ENCODE results near the gene ETV5. TPM values are rescaled to one million over a fixed set of nuclear protein-coding genes. Genes with fewer than 3 reads are reported as not detected.

The ETV5 gene
- total and polyA plus RNA-seq, 2 donors from 2014 or later: 5.1 to 34.6 TPM

DNA sequence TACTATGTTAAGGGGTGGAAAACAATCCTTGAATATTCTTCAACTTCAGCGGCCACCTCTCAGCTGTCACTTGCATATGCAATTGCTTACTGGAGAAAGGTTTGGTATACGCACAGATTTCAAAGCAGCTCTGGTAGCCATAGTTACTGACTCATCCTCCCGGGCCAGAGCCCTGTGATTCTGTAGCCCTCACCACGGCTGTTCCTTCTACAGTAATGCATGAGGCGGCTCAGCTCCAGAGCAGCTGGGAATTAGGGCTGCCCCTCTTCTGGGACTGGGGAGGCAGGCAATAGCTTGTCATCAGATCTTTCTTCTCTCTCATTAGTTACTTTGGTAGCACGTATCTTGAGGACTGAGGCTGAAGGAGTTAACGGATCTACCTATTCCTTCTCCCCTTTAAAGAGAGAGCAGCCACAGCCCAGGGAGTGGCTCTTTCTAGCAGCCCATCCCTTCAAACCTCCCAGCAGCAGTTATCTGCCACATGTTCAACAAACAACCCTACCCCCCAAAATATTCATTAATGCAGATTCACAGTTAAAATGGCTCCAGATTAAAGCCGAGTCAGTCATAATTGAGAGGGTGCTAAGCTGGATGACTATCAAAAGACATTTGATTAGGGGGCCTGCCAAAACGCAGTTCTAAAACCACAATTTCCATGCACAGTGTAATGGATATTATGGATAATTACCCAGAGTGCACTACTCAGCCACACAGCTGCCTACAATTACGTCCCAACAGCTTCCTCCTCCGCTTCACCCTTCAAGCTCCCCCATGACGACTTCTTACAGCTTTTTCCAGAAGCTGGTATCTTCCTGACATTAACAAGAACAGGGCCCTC, 54.7 kb downstream of the ETV5 start:
- Histone ChIP-seq H3K9ac (ENCODE audit: low read length in 3 of 3) (no peak overlapping the region), H3K27me3 (ENCODE audit: control insufficient read depth, insufficient read depth, low read length) (no peaks in the 10 kb centered on the region), H3K27ac (ENCODE audit: low read depth in 2 of 2, low read length in 2 of 2) (no peak overlapping the region), H3K36me3 (ENCODE audit: control insufficient read depth in 2 of 3, insufficient read depth in 3 of 3, low read length in 3 of 3) (peaks cover 2 to 19% (median 15%) of the 10 kb centered on the region in 3 donors), H3K9me3 (ENCODE audit: control insufficient read depth in 2 of 3, insufficient read depth in 1 of 3, low read length in 3 of 3) (no peaks in the 10 kb centered on the region), H3K4me3 (ENCODE audit: low read length in 3 of 3) (no peak overlapping the region), H3K4me1 (ENCODE audit: control insufficient read depth in 2 of 3, insufficient read depth in 2 of 3, low read depth in 1 of 3, low read length in 3 of 3) (no peaks in the 10 kb centered on the region)
- no peak for FAIRE-seq
- DNase-seq: no peak
- intact Hi-C loops (cut with DNase I): no loop called here
- TF ChIP-seq, protein P1, sequence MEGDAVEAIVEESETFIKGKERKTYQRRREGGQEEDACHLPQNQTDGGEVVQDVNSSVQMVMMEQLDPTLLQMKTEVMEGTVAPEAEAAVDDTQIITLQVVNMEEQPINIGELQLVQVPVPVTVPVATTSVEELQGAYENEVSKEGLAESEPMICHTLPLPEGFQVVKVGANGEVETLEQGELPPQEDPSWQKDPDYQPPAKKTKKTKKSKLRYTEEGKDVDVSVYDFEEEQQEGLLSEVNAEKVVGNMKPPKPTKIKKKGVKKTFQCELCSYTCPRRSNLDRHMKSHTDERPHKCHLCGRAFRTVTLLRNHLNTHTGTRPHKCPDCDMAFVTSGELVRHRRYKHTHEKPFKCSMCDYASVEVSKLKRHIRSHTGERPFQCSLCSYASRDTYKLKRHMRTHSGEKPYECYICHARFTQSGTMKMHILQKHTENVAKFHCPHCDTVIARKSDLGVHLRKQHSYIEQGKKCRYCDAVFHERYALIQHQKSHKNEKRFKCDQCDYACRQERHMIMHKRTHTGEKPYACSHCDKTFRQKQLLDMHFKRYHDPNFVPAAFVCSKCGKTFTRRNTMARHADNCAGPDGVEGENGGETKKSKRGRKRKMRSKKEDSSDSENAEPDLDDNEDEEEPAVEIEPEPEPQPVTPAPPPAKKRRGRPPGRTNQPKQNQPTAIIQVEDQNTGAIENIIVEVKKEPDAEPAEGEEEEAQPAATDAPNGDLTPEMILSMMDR (IDR thresholded peaks at IDR 0.05; ENCODE audit: borderline replicate concordance, extremely low read depth, insufficient read depth): no peak

DNA sequence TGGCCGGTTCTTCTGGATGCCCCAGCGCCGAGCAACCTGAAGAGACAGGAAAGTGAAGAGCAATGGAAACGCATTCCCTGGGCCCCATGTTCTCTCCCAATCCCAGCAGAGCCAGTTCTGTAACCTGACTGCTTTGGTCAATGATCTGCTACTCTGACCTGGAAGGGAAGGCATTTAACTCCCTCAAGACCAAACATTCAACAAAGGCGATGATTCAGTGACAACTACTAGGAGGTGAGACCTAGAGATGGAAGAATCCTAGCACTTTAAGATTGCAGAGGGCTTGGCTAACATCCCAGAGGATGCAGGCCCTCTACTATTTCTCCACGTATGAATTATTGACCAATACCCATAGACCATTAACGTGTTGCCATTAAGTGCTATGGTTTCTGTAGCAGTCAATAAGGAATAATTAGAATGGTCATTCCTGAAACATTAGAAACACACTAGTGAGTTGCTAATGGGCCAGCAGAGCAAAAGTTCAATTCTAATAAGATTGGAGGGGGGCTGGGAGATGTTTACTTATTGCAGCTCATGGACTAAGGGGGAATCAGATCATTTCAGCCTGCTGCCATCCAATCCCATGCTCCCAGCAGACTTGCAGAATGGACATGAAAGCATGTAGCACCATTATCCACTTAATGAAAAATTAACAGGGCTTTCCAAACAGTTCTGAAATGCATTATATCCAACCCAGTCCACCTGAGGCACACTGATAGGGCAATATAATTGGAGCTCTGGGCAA, 56.6 kb downstream of the ETV5 start:
- Histone ChIP-seq H3K27me3 (ENCODE audit: control insufficient read depth, insufficient read depth, low read length) (no peaks in the 10 kb centered on the region), H3K27ac (ENCODE audit: low read depth in 2 of 2, low read length in 2 of 2) (no peak overlapping the region), H3K9me3 (ENCODE audit: control insufficient read depth in 2 of 3, insufficient read depth in 1 of 3, low read length in 3 of 3) (no peaks in the 10 kb centered on the region), H3K4me1 (ENCODE audit: control insufficient read depth in 2 of 3, insufficient read depth in 2 of 3, low read depth in 1 of 3, low read length in 3 of 3) (no peaks in the 10 kb centered on the region), H3K4me3 (ENCODE audit: low read length in 3 of 3) (no peak overlapping the region), H3K36me3 (ENCODE audit: control insufficient read depth in 2 of 3, insufficient read depth in 3 of 3, low read length in 3 of 3) (peaks cover 0 to 20% (median 16%) of the 10 kb centered on the region in 3 donors), H3K9ac (ENCODE audit: low read length in 3 of 3) (no peak overlapping the region)
- intact Hi-C loops (cut with DNase I): no loop called here
- TF ChIP-seq, protein P1 (IDR thresholded peaks at IDR 0.05; ENCODE audit: borderline replicate concordance, extremely low read depth, insufficient read depth): no peak
- no peak for FAIRE-seq
- no peak for DNase-seq

DNA sequence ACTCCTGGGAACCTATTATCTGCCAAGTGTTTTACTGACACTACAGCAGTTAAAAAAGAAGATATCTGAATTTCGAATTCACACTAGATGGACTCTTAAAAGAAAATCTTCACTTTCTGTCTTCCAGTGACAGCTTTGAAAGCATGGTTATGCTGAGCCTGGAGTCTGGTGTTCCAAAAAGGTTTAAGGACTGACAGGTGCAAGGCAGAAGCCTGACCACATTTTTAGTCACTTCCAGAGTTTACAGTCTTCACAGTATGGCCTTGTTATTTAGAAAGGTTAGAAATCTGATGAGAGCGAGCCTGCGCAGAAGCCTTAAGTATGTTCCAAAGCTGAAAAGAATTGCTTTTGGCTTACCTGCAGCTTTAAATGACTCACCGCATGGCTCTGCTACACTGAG, 59.9 kb downstream of the ETV5 start:
- no peak overlapping the region for H3K9ac ChIP-seq (ENCODE audit: low read length in 3 of 3)
- no peak for DNase-seq
- no peaks in the 10 kb centered on the region for H3K27me3 ChIP-seq (ENCODE audit: control insufficient read depth, insufficient read depth, low read length)
- no peak overlapping the region for H3K4me3 ChIP-seq (ENCODE audit: low read length in 3 of 3)
- H3K9me3 ChIP-seq (ENCODE audit: control insufficient read depth in 2 of 3, insufficient read depth in 1 of 3, low read length in 3 of 3): no peaks in the 10 kb centered on the region
- H3K4me1 ChIP-seq (ENCODE audit: control insufficient read depth in 2 of 3, insufficient read depth in 2 of 3, low read depth in 1 of 3, low read length in 3 of 3): no peaks in the 10 kb centered on the region
- no peak overlapping the region for H3K27ac ChIP-seq (ENCODE audit: low read depth in 2 of 2, low read length in 2 of 2)
- FAIRE-seq: no peak
- intact Hi-C loops (cut with DNase I): no loop called here
- TF ChIP-seq, protein P1 (IDR thresholded peaks at IDR 0.05; ENCODE audit: borderline replicate concordance, extremely low read depth, insufficient read depth): no peak
- peaks cover 0 to 17% (median 12%) of the 10 kb centered on the region in 3 donors for H3K36me3 ChIP-seq (ENCODE audit: control insufficient read depth in 2 of 3, insufficient read depth in 3 of 3, low read length in 3 of 3)

Measured in kidney (tissue), 14 donors.